Activated T-helper 17 cell treated with anti-CD3 and anti-CD28 coated beads, Interleukin-2, amount 50 U/mL, for 72 hours (primary cell): ENCODE measurements around the gene PROM1. TPM values are rescaled to one million over a fixed set of nuclear protein-coding genes. Genes with fewer than 3 reads are reported as not detected.

Experiments
- ATAC-seq: fragments of 150-1000 bp; cut with Tn5 transposase; replicated peaks from 2 replicates; pipeline ENCODE4 v1.10.0; 2021; ENCODE audit warnings: mild to moderate bottlenecking, moderate library complexity
- H3K27ac Mint-ChIP-seq: one replicate; pipeline ENCODE4 v1.8.0; 2022; ENCODE audit warnings: mixed read lengths
- H3K27me3 Mint-ChIP-seq: one replicate; pipeline ENCODE4 v1.8.0; 2022; ENCODE audit warnings: mixed read lengths
- H3K36me3 Mint-ChIP-seq: one replicate; pipeline ENCODE4 v1.8.0; 2022; ENCODE audit warnings: low read depth, mild to moderate bottlenecking, mixed read lengths
- H3K4me1 Mint-ChIP-seq: one replicate; pipeline ENCODE4 v1.8.0; 2022; ENCODE audit warnings: mixed read lengths
- H3K4me3 Mint-ChIP-seq: one replicate; pipeline ENCODE4 v1.8.0; 2022; ENCODE audit warnings: mild to moderate bottlenecking, mixed read lengths
- H3K9me3 Mint-ChIP-seq: one replicate; pipeline ENCODE4 v1.8.0; 2022; ENCODE audit warnings: mixed read lengths
- total RNA-seq, 2 donors: library from RNA; stranded (reverse); gene quantifications; one replicate each; pipeline ENCODE4 v1.2.3, GENCODE V29; 2022

PROM1 gene
- total RNA-seq, 2 donors from 2014 or later, result 0.26 TPM; not detected in 1

DNA sequence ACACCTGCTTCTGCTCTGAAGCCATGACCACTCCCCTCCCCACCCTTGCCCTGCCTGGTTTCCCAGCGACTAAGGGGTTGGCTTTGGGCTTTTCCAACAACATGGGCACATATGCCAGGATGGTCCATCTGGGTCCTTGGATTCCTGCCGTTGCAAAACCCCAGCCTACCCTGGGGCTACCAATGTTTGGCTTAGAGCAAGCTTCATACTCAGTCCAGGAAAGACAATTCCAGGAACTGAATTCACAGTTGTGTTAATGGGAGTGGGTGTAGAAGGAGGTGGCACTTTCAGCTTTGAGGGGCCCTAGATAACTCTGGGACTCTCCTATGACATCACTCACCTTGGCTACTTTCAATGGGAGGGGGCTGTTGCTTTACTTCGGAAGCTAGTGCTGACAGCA, 154.3 kb downstream of the PROM1 start:
- Mint-ChIP-seq H3K27ac (no peak overlapping the region), H3K4me3 (no peak overlapping the region), H3K4me1 (no peaks in the 10 kb centered on the region), H3K27me3 (peaks cover 36% of the 10 kb centered on the region), H3K36me3 (no peaks in the 10 kb centered on the region), H3K9me3 (no peaks in the 10 kb centered on the region)
- ATAC-seq, result peak; percentile 35

DNA sequence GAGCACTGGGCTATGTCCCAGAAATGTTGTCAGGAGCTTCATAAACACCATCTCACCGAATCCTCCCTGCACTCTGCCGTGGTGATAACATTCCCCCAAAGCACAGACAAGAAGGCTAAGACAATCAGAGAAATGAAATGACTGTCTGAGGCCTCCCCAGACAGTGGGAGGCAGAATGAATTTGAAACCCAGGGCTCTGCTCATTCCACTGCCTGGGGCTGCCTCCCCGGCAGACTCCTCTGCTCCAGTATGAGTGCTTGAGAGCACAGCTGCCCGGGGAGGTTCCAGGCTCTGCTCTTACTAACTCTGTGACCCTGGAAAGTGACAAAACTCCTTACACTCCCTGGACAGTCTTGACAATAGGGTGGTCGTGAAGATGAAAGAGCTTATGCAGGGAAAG, 154.9 kb downstream of the PROM1 start:
- no peak for ATAC-seq
- Mint-ChIP-seq H3K27me3 (peaks cover 32% of the 10 kb centered on the region), H3K4me1 (no peaks in the 10 kb centered on the region), H3K36me3 (no peaks in the 10 kb centered on the region), H3K27ac (no peak overlapping the region), H3K4me3 (no peak overlapping the region), H3K9me3 (no peaks in the 10 kb centered on the region)

DNA sequence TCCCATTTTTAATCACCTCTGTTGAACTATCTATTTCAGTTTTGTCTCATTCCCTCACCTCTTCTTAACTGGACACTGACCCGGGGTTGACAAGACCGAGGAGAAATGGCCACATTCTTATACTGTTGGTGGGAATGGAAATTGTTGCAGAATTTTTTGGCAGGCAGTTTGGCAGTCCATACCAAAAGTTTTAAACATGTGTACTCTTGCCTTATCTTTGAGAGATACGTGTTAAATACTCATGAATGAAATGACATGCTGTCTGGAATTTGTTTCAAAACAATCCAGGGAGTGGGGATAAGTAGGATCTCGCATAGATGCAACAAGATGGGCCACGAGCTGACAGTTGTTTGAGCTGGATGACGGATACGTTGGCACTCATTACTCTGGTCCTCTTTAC, 157.3 kb downstream of the PROM1 start:
- no peak for ATAC-seq
- Mint-ChIP-seq H3K4me1 (no peaks in the 10 kb centered on the region), H3K27ac (no peak overlapping the region), H3K27me3 (peaks cover 29% of the 10 kb centered on the region), H3K36me3 (no peaks in the 10 kb centered on the region), H3K9me3 (no peaks in the 10 kb centered on the region), H3K4me3 (no peak overlapping the region)

DNA sequence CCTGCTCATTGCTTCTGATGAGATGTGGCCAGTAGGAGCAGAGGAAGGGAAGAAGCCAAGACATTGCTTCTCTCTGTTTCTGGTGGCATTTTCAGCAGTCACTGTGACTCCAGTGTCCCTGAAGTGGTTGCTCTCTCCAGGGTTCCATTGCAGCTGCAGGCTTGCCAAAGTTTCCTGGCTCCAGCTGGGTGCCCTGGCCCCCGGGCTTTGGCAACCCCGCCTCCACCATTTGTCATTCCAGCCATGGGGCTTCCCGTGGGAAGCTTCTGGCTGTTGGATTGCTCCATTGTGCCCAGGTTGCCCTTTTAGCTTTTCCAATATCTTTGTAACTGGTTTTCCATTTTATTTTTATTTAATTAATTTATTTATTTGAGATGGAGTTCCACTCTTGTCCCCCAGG, 158.0 kb downstream of the PROM1 start:
- Mint-ChIP-seq H3K27me3 (peaks cover 23% of the 10 kb centered on the region), H3K27ac (no peak overlapping the region), H3K9me3 (no peaks in the 10 kb centered on the region), H3K36me3 (no peaks in the 10 kb centered on the region), H3K4me1 (no peaks in the 10 kb centered on the region), H3K4me3 (no peak overlapping the region)
- no peak for ATAC-seq

DNA sequence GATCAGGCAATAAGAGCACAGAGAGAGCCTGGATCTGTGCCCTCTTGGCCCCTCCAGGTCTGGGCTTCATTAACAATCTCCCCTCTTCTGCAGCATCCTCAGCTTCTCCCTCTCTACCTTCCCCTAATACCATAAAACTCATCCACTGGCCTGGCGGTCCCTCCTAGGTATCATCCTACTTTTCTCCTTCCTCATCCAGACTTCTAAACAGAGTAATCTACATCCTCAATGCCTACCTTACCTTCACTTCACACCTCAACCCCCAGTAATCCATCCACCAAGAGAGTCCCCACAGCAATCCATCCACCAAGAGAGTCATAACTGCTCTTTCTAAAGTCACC, 162.3 kb downstream of the PROM1 start:
- no peaks in the 10 kb centered on the region for H3K36me3 Mint-ChIP-seq
- H3K9me3 Mint-ChIP-seq, result no peaks in the 10 kb centered on the region
- no peak overlapping the region for H3K4me3 Mint-ChIP-seq
- H3K27ac Mint-ChIP-seq, result no peak overlapping the region
- ATAC-seq, result no peak
- H3K4me1 Mint-ChIP-seq, result no peaks in the 10 kb centered on the region
- peaks cover 19% of the 10 kb centered on the region for H3K27me3 Mint-ChIP-seq

DNA sequence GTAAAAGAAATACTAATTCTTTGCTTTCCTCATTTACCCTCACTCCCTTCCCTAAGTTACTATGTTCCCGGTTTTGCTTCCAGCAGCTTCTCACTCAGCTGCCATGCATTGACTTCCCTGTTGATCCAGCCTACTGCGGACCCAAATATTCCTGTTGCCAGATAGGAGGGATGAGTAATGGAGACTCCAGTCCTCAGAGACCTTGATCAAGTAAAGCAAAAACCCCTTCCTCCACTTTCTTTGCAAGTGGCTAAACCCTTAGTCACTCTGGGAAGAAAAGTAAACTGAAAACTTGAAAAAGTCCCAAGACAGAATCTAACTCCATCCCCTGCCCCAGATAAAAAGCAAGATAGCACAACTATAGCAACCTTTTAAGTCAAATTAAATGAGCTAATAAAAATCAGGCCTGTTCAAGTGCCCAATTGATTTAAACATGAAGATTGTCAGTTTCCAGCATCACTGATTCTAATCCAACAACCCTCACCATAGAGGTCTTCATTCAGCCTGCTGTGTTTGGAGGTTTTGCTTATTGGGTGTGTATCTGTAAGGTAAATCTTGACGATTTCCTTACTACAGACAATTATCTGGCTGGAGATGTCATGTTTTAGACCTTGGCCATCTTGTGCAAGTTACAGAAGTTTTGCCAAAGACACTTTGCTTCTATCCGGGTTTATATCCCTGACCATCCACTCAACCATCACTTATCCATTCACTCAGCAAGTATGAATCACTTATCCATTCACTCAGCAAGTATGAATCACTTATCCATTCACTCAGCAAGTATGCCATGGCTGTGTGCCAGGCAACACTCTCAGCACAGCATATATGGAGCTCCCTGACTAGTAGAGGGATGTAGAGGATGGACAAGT, 162.9 kb downstream of the PROM1 start:
- Mint-ChIP-seq H3K27me3 (peaks cover 21% of the 10 kb centered on the region), H3K36me3 (no peaks in the 10 kb centered on the region), H3K27ac (no peak overlapping the region), H3K9me3 (peaks cover 1% of the 10 kb centered on the region), H3K4me3 (no peak overlapping the region), H3K4me1 (no peaks in the 10 kb centered on the region)
- ATAC-seq, result peak; percentile 64

DNA sequence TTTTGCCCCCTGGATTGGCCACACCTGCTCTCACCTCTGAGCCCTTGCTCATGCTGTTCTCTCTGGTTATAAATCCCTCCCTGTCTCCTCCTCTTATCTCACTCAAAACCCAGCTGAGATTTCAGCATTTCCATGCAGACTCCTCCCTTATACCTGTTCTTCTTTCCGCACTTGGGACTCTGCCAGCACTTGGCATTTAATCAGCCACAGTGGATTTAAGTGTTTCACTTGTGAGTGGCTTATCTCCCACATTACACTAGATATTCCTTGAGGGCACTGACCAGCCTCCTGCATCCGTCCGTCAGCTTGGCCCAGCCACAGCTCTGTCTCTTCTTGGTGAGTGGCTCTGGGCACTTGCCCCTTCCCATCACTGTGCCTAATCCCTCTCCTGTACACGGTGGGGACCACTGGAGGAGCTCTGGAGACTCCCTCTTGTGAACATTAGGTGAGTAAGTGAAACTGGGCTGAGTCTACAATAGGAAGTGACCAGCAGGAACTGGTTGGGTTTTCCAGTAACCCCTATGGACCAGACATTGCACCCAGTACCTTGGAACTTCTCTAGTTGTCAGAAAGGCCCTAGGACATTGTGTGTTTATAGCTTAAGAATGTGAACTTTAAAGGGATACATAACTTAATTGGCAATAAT, 165.2 kb downstream of the PROM1 start:
- H3K27ac Mint-ChIP-seq, result no peak overlapping the region
- no peaks in the 10 kb centered on the region for H3K36me3 Mint-ChIP-seq
- no peaks in the 10 kb centered on the region for H3K4me1 Mint-ChIP-seq
- ATAC-seq, result no peak
- peaks cover 5% of the 10 kb centered on the region for H3K9me3 Mint-ChIP-seq
- H3K4me3 Mint-ChIP-seq, result no peak overlapping the region
- peaks cover 18% of the 10 kb centered on the region for H3K27me3 Mint-ChIP-seq

Other genes starting within 250 kb of the PROM1 start
- not detected for gene FGFBP1, start 145.3 kb downstream of the PROM1 start, total RNA-seq
- 1 to 10 TPM in 1 of 2 donors, under 1 TPM in 1; 0.22 to 2.2 TPM for gene FGFBP2, start 120.8 kb downstream of the PROM1 start, total RNA-seq
- 10 to 100 TPM; 27.4 to 31.0 TPM for gene TAPT1, start 142.4 kb upstream of the PROM1 start, total RNA-seq